Common myeloid progenitor, CD34-positive (primary cell): ENCODE measurements around the gene SLC8A1.

Source experiments
- CTCF ChIA-PET: fragments of 350-600 bp; sonication (Branson Sonifier 250); formaldehyde crosslinking; loops from one replicate; lab custom pipeline; 2021; ENCODE audit warnings: antibody characterized with exemption; lab: Charles Lee
- POLR2A ChIA-PET: fragments of 350-600 bp; sonication (Branson Sonifier 250); formaldehyde crosslinking; loops from one replicate; lab custom pipeline; 2021; ENCODE audit warnings: antibody characterized with exemption; lab: Charles Lee
- DNase-seq, 3 donors: peaks; one replicate each; pipeline versions ENCODE4 v3.0.0 to v3.0.0-alpha.2; 2013
- H3K27ac ChIP-seq, 2 experiments: 1 replicate in 1 of 2; 2 replicates in 1 of 2; pipeline ENCODE4 v1.7.0; 2013; ENCODE audit warnings: inconsistent platforms in 2 of 2, low read length in 2 of 2, mild to moderate bottlenecking in 2 of 2, low read depth in 1 of 2, moderate library complexity in 1 of 2; ENCODE audit not compliant: severe bottlenecking in 2 of 2, insufficient read depth in 1 of 2, poor library complexity in 1 of 2
- H3K27me3 ChIP-seq, 5 experiments: replicated peaks in 2 of 5; 1 replicate in 3 of 5; 2 replicates in 2 of 5; pipeline versions ENCODE4 v1.6.1 to v1.7.0; 2013; ENCODE audit warnings: low read length in 4 of 5, mild to moderate bottlenecking in 2 of 5, moderate library complexity in 2 of 5, inconsistent platforms in 1 of 5; ENCODE audit not compliant: insufficient read depth in 5 of 5, control insufficient read depth in 4 of 5
- H3K36me3 ChIP-seq, 4 experiments: 1 replicate in 2 of 4; 2 replicates in 2 of 4; pipeline versions ENCODE4 v1.6.1 to v1.7.0; 2013; ENCODE audit warnings: low read length in 3 of 4, control low read depth in 1 of 4, mild to moderate bottlenecking in 1 of 4; ENCODE audit not compliant: control insufficient read depth in 4 of 4, insufficient read depth in 4 of 4
- H3K4me1 ChIP-seq, 4 experiments: 1 replicate in 3 of 4; 2 replicates in 1 of 4; pipeline versions ENCODE4 v1.6.1 to v1.7.1; 2013; ENCODE audit warnings: low read length in 3 of 4, mild to moderate bottlenecking in 3 of 4, control low read depth in 1 of 4, inconsistent platforms in 1 of 4, moderate library complexity in 1 of 4; ENCODE audit not compliant: control insufficient read depth in 4 of 4, insufficient read depth in 4 of 4; ENCODE audit errors: control extremely low read depth in 1 of 4
- H3K4me3 ChIP-seq, 7 experiments: 1 replicate in 4 of 7; 2 replicates in 3 of 7; pipeline versions ENCODE4 v1.5.1 to v1.7.0; 2013; ENCODE audit warnings: mild to moderate bottlenecking in 7 of 7, low read length in 6 of 7, moderate library complexity in 6 of 7, inconsistent platforms in 2 of 7, low read depth in 2 of 7, control low read depth in 1 of 7; ENCODE audit not compliant: insufficient read depth in 4 of 7, control insufficient read depth in 1 of 7; ENCODE audit errors: extremely low read depth in 1 of 7
- H3K9me3 ChIP-seq, 5 experiments: 1 replicate in 4 of 5; 2 replicates in 1 of 5; pipeline versions ENCODE4 v1.6.1 to v1.7.1; 2013; ENCODE audit warnings: low read length in 4 of 5, mild to moderate bottlenecking in 2 of 5, inconsistent platforms in 1 of 5, low read depth in 1 of 5, moderate library complexity in 1 of 5; ENCODE audit not compliant: control insufficient read depth in 4 of 5, insufficient read depth in 2 of 5; ENCODE audit errors: control extremely low read depth in 1 of 5
- WGBS: methylation state at CpG from one replicate; pipeline ENCODE4 v1.1.5; 2013; ENCODE audit not compliant: insufficient coverage; 5-methylcytosine and 5-hydroxymethylcytosine counted together

SLC8A1 gene

GRCh38 chr2:40352041-40352702, 99.7 kb downstream of the SLC8A1 start:
- Histone ChIP-seq H3K27ac (no peak overlapping the region), H3K27me3 (no peaks in the 10 kb centered on the region), H3K4me3 (no peak overlapping the region), H3K36me3 (no peaks in the 10 kb centered on the region), H3K9me3 (no peaks in the 10 kb centered on the region), H3K4me1 (no peaks in the 10 kb centered on the region)
- DNase-seq: no peak
- CTCF ChIA-PET: no interaction called here
- WGBS: 88% methylated on average over 1 of the region's 4 CpGs
- POLR2A ChIA-PET: no interaction called here

- Histone ChIP-seq H3K27ac (no peak overlapping the region), H3K4me1 (no peaks in the 10 kb centered on the region), H3K36me3 (no peaks in the 10 kb centered on the region), H3K9me3 (no peaks in the 10 kb centered on the region), H3K27me3 (no peaks in the 10 kb centered on the region), H3K4me3 (no peak overlapping the region)
- no peak for DNase-seq
- WGBS: 74% methylated on average over 3 of the region's 5 CpGs
- POLR2A ChIA-PET: no interaction called here
- CTCF ChIA-PET: no interaction called here
Measured at GRCh38 chr2:40348665-40349064, 103.2 kb downstream of the SLC8A1 start.

GRCh38 chr2:40348038-40348437, 103.9 kb downstream of the SLC8A1 start:
- WGBS: 30% methylated on average over 3 of the region's 5 CpGs
- H3K4me1 ChIP-seq: no peaks in the 10 kb centered on the region
- no peaks in the 10 kb centered on the region for H3K9me3 ChIP-seq
- no peak overlapping the region for H3K27ac ChIP-seq
- H3K27me3 ChIP-seq: no peaks in the 10 kb centered on the region
- POLR2A ChIA-PET: no interaction called here
- H3K4me3 ChIP-seq: no peak overlapping the region
- no peaks in the 10 kb centered on the region for H3K36me3 ChIP-seq
- DNase-seq: no peak
- CTCF ChIA-PET: no interaction called here

GRCh38 chr2:40346535-40347354, 105.1 kb downstream of the SLC8A1 start:
- WGBS: 100% methylated on average over 3 of the region's 3 CpGs
- DNase-seq: no peak
- Histone ChIP-seq H3K36me3 (no peaks in the 10 kb centered on the region), H3K27ac (no peak overlapping the region), H3K4me1 (no peaks in the 10 kb centered on the region), H3K9me3 (no peaks in the 10 kb centered on the region), H3K4me3 (no peak overlapping the region), H3K27me3 (no peaks in the 10 kb centered on the region)
- CTCF ChIA-PET: interaction anchor here (1.1 kb wide), 1 partner anchor 102 kb away, joined by 4 read pairs; no protein-coding TSS in a partner anchor
- POLR2A ChIA-PET: no interaction called here

- DNase-seq: no peak
- no CpG with 5 or more reads among the region's 1 CpG for WGBS
- ChIA-PET POLR2A (no interaction called here), CTCF (no interaction called here)
- Histone ChIP-seq H3K9me3 (no peaks in the 10 kb centered on the region), H3K36me3 (no peaks in the 10 kb centered on the region), H3K4me3 (no peak overlapping the region), H3K4me1 (no peaks in the 10 kb centered on the region), H3K27ac (no peak overlapping the region), H3K27me3 (no peaks in the 10 kb centered on the region)
Measured at GRCh38 chr2:40344364-40344763, 107.5 kb downstream of the SLC8A1 start.

GRCh38 chr2:40343902-40344301, 108.0 kb downstream of the SLC8A1 start:
- no peaks in the 10 kb centered on the region for H3K27me3 ChIP-seq
- POLR2A ChIA-PET: no interaction called here
- WGBS: 90% methylated on average over 2 of the region's 2 CpGs

GRCh38 chr2:40341198-40341597, 110.7 kb downstream of the SLC8A1 start:
- H3K27me3 ChIP-seq: no peaks in the 10 kb centered on the region
- no peak overlapping the region for H3K27ac ChIP-seq
- POLR2A ChIA-PET: no interaction called here
- H3K36me3 ChIP-seq: no peaks in the 10 kb centered on the region
- WGBS: no CpG with 5 or more reads among the region's 1 CpG
- CTCF ChIA-PET: interaction anchor here (1.4 kb wide), 1 partner anchor 46 kb away, joined by 3 read pairs; no protein-coding TSS in a partner anchor
- H3K4me3 ChIP-seq: no peak overlapping the region
- no peak for DNase-seq
- no peaks in the 10 kb centered on the region for H3K9me3 ChIP-seq
- no peaks in the 10 kb centered on the region for H3K4me1 ChIP-seq

More at GRCh38 chr2:40343902-40344301, 108.0 kb downstream of the SLC8A1 start:
- Histone ChIP-seq H3K4me3 (no peak overlapping the region), H3K4me1 (no peaks in the 10 kb centered on the region), H3K36me3 (no peaks in the 10 kb centered on the region), H3K9me3 (no peaks in the 10 kb centered on the region), H3K27ac (no peak overlapping the region)
- no peak for DNase-seq
- CTCF ChIA-PET: no interaction called here
